WTC11 (cell line): ENCODE results near the gene TATDN3.

Source experiments
- GABPB1 ChIP-seq: sonication (generic); formaldehyde crosslinking; IDR thresholded peaks from 2 replicates; pipeline ENCODE4 v1.8.1; 2023; ENCODE audit warnings: mild to moderate bottlenecking, missing genetic modification reagents
- TF ChIP-seq, protein P1 (sequence below): fragments of 200-600 bp; IDR thresholded peaks from 2 replicates; pipeline ENCODE4 v1.8.0; 2022; ENCODE audit warnings: antibody characterized with exemption
- TF ChIP-seq, protein P2 (sequence below): sonication (generic); formaldehyde crosslinking; conservative IDR thresholded peaks from 2 replicates; pipeline ENCODE4 v1.8.1; 2022; ENCODE audit warnings: mild to moderate bottlenecking, missing genetic modification reagents

DNA sequence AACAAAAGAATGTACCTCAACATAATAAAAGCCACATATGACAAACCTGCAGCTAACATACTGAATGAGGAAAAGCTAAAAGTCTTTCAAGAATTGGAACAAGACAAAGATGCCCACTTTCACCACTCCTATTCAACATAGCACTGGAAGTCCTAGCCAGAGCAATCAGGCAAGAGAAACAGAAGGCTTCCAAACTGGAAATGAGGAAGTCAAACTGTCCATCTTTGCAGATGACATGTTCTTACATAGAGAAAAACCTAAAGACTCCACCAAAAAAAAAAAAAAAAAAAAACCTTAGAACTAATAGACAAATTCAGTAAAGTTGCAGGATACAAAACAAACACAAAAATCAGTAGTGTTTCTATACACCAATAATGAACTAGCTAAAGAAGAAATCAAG, 20.4 kb upstream of the TATDN3 start:
- TF ChIP-seq, protein P1, sequence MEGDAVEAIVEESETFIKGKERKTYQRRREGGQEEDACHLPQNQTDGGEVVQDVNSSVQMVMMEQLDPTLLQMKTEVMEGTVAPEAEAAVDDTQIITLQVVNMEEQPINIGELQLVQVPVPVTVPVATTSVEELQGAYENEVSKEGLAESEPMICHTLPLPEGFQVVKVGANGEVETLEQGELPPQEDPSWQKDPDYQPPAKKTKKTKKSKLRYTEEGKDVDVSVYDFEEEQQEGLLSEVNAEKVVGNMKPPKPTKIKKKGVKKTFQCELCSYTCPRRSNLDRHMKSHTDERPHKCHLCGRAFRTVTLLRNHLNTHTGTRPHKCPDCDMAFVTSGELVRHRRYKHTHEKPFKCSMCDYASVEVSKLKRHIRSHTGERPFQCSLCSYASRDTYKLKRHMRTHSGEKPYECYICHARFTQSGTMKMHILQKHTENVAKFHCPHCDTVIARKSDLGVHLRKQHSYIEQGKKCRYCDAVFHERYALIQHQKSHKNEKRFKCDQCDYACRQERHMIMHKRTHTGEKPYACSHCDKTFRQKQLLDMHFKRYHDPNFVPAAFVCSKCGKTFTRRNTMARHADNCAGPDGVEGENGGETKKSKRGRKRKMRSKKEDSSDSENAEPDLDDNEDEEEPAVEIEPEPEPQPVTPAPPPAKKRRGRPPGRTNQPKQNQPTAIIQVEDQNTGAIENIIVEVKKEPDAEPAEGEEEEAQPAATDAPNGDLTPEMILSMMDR: no peak
- no peak for TF ChIP-seq GABPB1 (CRISPR knock-in tag)
- TF ChIP-seq, protein P2, sequence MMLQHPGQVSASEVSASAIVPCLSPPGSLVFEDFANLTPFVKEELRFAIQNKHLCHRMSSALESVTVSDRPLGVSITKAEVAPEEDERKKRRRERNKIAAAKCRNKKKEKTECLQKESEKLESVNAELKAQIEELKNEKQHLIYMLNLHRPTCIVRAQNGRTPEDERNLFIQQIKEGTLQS (CRISPR knock-in tag): no peak
